GDM1 (cell line): ENCODE data around the gene XYLT2.
"Not testable (repeated sequence)": the region's sequence is repeated elsewhere in the genome, so short reads cannot be mapped to it uniquely, and the experiment has no call there.

Source experiments
- DNase-seq: peaks from one replicate; lab custom pipeline; 2025; lab: John Stamatoyannopoulos, UW

The XYLT2 gene

GRCh38 chr17:50319306-50320004, 26.5 kb upstream of the XYLT2 start:
- DNase-seq: no peak

- no peak for DNase-seq
These were observed 23.7 kb upstream of the XYLT2 start for GRCh38 chr17:50322271-50322670.

- no peak for DNase-seq
These were observed 22.9 kb upstream of the XYLT2 start for GRCh38 chr17:50323060-50323459.

GRCh38 chr17:50325906-50326305, 20.0 kb upstream of the XYLT2 start:
- DNase-seq: no peak

GRCh38 chr17:50326831-50327364, 19.0 kb upstream of the XYLT2 start:
- no peak for DNase-seq

- no peak for DNase-seq
These were observed 17.3 kb upstream of the XYLT2 start for GRCh38 chr17:50328363-50329325.

GRCh38 chr17:50329716-50330115, 16.2 kb upstream of the XYLT2 start:
- DNase-seq: no peak

GRCh38 chr17:50330151-50330775, 15.7 kb upstream of the XYLT2 start:
- DNase-seq: no peak

GRCh38 chr17:50331085-50331791, 14.7 kb upstream of the XYLT2 start:
- DNase-seq: no peak

GRCh38 chr17:50332196-50332595, 13.7 kb upstream of the XYLT2 start:
- no peak for DNase-seq

GRCh38 chr17:50333291-50334057, 12.5 kb upstream of the XYLT2 start:
- not testable (repeated sequence) for DNase-seq

GRCh38 chr17:50337956-50338355, 8.0 kb upstream of the XYLT2 start:
- no peak for DNase-seq

- DNase-seq: no peak
These were observed 7.3 kb upstream of the XYLT2 start for GRCh38 chr17:50338645-50339044.

GRCh38 chr17:50339381-50339780, 6.5 kb upstream of the XYLT2 start:
- DNase-seq: no peak

- DNase-seq: peak; percentile 35
These were observed 1.1 kb upstream of the XYLT2 start for GRCh38 chr17:50344731-50345365.

- DNase-seq: no peak
These were observed 589 bp downstream of the XYLT2 start for GRCh38 chr17:50346313-50347116.

- DNase-seq: no peak
These were observed 1.4 kb downstream of the XYLT2 start for GRCh38 chr17:50347117-50347893.

GRCh38 chr17:50347894-50348291, 2.0 kb downstream of the XYLT2 start:
- DNase-seq: no peak
